Smooth muscle cell of the brain vasculature (primary cell): ENCODE results near the gene TBC1D2.

Source experiments
- DNase-seq: peaks from one replicate; pipeline ENCODE4 v3.0.0-alpha.2; 2012; ENCODE audit warnings: low read depth, low spot score

TBC1D2 gene

DNA sequence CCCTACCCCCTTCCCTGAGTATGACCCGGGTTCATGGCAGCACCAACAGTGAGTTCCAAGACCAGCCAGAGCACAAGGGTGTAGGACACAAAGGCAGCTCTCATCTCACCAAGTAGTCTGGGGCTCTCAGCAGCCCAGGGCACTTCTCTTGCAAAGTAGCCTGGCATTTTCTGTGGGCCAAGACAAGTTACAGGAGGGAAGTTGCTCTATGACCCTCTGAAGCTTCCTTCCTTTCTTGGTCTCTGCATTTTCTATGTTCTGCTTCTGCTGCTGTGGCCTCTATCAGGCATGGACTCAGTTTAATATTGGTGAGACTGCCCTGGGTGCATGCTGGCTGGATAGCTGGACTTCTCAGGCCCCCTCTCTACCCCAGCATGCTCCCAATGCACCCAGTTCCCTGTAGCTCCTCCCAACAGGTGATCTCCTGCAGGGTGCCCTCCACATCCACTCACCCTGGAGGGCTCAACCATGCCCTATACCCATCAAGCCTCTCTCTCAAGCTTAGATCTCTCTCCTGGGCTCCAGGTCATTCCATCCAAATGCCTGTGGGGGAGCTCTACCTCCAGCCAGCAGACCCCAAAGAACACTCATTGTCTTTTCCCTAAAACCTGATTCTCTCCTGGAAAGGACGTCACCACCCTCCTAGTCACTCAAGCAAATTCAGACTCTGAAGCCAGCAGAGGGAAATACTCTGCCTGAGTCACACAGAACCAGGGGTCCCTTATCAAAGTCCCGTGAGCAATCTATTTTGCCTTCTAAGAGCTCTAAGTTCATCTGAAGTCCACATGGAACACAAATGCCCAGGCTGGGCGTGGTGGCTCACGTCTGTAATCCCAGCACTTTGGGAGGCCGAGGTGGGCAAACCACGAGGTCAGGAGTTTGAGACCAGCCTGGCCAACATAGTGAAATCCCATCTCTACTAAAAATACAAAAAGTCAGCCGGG lies 13.8 kb downstream of the TBC1D2 start:
- DNase-seq = no peak

GRCh38 chr9:98240475-98240874 lies 15.0 kb downstream of the TBC1D2 start:
- DNase-seq = no peak

DNA sequence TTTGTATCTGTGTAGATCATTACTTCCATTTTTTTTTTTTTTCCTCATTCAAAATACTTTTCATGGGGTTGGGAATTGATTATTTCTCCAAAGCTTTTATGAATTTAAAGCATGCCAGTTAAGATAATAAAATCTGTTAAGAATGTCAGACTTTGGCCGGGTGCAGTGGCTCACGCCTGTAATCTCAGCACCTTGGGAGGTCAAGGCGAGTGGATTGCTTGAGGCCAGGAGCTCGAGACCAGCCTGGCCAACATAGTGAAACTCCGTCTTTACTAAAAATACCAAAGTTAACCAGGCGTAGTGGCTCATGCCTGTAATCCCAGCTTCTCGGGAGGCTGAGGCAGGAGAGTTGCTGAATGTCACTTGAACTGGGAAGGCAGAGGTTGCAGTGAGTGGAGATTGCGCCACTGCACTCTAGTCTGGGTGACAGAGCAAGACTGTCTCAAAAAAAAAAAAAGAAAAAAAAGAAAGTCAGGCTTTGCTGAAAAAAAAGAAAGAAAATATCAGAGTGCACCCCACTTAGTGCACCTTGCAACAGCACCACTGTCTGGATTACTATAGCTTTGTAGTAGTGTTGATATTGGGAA lies 18.5 kb downstream of the TBC1D2 start:
- no peak for DNase-seq

GRCh38 chr9:98235126-98235525 lies 20.3 kb downstream of the TBC1D2 start:
- no peak for DNase-seq

- DNase-seq = no peak
Measured at GRCh38 chr9:98234245-98234825, 21.1 kb downstream of the TBC1D2 start.

DNA sequence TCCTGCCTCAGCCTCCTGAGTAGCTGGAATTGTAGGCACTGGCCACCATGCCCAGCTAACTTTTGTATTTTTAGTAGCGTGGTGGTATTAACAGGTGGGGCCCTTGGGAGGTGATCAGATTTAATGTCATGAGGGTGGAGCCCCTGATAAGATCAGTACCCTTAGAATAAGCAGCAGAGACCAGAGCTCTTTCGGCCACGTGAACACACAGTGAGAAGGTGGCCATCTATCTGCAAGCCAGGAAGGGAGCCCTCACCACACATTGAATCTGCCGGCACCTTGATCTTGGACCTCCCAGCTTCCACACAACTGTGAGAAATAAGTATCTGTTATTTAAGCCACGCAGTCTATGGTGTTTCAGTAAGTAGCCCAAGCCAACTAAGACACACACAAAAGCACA lies 22.5 kb downstream of the TBC1D2 start:
- no peak for DNase-seq

DNA sequence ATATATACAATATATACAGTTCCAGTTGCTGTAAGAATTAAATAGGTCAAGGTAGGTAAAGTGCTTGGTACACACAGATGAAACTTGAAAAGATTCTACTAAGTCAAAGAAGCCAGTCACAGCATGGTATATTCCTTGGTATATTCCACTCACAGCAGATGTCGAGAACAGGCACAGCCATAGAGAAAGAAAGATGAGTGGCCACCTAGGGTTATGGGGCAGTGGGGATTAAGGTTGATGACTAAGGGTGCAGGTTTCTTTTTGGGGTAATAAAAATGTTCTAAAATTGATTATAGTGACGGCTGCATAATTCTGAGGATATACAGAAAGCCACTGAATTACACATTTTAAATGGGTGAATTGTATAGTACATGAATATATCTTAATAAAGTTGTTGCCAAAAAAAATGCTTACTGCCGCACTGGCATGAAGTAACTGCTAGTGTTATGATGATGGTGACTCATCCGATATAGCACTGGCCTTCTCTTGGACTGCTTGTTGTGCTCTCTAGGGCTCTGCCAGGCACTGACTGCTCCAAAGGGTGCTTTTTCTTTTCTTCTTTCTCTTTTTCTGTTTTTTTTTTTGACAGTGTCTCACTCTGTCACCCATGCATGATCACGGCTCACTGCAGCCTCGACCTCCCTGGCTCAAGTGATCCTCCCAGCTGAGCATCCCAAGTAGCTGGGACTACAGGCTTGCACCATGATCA lies 23.5 kb downstream of the TBC1D2 start:
- no peak for DNase-seq

DNA sequence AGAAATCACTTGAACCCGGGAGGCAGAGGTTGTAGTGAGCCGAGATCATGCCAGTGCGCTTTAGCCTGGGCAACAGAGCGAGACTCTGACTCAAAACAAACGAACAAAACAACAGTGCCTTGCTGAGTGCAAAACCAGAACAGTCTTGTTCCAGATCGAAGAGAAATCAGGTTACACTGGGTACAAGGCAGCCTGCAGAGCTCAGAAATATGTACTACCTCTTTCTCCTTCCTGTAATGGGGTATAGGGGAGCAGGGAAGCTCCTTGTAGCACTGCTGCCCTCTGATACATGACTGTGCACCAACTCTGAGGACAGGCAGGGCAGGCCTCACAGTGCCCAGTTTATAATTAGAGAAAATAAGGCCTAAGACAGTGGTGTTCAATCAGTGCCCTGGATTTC lies 24.7 kb downstream of the TBC1D2 start:
- no peak for DNase-seq

- DNase-seq = no peak
Measured at GRCh38 chr9:98230304-98230703, 25.1 kb downstream of the TBC1D2 start.

DNA sequence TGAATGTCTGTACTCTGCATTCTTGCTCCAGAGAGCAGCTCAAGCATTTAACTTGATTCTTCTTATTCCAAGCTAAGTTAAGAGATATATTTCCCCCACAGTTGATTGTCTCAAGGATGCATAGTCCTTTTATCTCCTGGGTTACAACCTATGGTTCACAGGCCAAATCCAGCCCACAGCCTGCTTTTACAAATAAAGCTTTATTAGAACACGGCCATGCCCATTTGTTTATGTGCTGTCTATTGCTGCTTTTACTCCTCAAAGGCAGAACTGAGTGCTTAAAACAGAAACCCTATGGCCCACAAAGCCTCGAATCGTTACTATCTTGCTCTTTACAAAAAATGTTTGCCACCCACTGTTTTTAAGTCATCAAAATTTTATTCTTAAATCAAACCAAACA lies 25.8 kb downstream of the TBC1D2 start:
- no peak for DNase-seq

GRCh38 chr9:98229090-98229395 lies 26.4 kb downstream of the TBC1D2 start:
- no peak for DNase-seq

DNA sequence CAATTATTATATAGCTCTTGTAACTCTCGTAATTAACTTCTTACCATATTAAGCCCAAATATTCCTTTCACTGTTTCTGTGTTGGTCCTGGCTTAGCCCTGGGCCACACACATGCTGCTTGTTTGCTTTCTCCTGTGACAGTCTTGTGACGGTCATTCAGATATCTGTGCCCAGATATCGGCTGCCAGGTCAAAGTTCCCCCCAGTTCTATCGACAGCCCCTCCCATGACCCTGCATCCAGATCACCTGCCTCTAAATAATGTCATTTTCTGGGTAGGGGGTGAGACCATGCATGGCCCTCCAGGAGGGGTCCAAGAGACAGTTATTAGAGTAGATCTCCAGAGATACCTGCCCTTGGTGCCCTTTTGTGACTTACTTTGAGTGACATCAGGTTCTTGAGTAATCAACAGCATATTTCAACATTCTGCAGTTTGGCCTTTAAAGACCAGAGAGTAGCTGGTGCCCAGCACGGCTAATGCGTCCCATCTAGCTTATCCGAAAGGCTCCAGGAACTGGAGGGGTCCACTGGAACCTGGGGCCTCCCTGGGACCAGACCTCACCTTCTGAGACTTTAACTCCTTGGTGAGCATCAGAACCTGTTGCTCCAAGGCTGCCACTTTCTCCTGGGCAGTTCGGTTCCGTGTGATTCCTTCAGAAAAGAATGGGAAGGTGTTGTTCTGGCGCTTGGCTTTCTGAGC lies 26.9 kb downstream of the TBC1D2 start:
- DNase-seq = no peak

GRCh38 chr9:98227883-98228282 lies 27.6 kb downstream of the TBC1D2 start:
- no peak for DNase-seq

DNA sequence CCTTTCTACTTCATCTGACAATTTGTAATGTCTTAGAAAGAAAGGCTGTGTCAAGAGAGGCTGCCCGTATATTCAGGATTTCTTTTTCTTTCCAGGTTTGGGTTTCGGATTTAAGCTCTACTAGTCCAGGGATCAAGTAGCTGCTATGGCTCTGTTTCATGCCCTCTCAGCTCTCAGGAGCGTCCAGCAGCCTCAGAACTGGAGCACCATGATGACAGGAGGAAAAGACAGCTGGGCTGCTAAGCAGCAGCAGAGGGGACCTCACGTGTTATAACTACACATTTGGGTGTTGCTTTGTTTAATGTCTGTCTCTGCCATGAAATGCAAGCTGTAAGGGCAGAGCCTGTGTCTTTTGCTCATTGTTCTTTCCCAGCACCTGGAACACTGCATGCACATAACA lies 28.5 kb downstream of the TBC1D2 start:
- no peak for DNase-seq

GRCh38 chr9:98226516-98226915 lies 28.9 kb downstream of the TBC1D2 start:
- DNase-seq = no peak

- DNase-seq = no peak
Measured at GRCh38 chr9:98225015-98225442, 30.4 kb downstream of the TBC1D2 start.

DNA sequence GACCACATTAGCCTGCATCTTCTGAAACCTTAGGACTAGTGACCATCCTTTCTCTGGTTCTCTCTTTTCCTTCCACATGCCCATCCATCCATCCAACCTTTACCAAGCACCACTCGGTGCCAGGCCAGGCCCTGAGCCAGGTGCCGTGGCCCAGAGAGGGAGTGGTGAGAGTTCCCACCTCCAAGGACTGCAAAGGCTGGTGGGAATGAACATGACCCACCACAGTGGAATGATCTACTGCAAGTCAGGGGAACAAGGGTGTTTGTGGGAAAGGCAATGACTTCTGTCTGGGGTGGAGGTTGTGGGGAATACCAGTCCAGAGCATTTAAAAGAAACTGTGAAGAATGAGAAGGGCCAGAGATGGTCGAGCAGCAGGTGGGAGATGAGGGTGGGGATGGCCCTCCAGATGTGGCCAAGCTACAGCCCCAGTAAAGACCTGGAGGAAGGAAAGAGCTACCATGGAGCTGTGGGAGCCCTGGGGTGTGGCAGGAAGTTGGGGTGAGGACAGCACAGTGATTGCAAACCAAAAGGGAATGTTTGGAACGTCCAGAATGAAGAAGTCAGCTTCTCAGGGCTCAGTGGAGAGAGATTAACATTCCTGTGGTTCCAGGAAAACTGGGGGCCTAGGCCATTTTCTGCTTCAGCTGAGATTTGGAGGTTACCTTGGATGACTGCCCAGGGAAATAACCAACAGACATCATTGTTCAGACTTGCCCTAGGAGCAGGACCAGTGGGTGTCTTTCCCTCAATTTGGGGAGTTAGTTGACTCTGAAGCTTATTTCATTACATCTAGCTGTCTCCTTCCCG lies 32.4 kb downstream of the TBC1D2 start:
- DNase-seq = peak; percentile 82

- DNase-seq = no peak
Measured at GRCh38 chr9:98220911-98221310, 34.5 kb downstream of the TBC1D2 start.

- DNase-seq = no peak
Measured at GRCh38 chr9:98219794-98220370, 35.6 kb downstream of the TBC1D2 start.

DNA sequence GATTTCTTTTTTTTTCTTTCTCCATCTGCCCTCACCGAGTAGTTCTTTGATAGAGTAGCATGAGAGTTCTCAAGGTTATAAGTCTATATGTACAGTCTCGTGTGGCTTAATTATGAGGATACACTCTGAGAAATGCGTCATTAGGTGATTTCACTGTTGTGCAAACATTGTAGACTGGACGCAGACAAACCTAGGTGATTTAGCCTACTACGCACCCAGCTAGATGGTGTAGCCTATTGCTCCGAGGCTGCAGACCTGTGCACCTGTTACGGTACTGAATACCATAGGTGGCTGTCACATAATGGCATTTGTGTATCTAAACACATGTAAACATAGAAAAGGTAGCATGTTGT lies 36.1 kb downstream of the TBC1D2 start:
- no peak for DNase-seq
